ENCODE results near the gene PAQR5.

The PAQR5 gene

GRCh38 chr15:69422336-69422895 is 123.7 kb downstream of the PAQR5 start:
- H2BK5ac ChIP-seq (ENCODE audit: low read depth, low read length, poor library complexity) = no peak overlapping the region
- H3K79me1 ChIP-seq (ENCODE audit: low read length) = no peaks in the 10 kb centered on the region
- no peak overlapping the region for H4K91ac ChIP-seq (ENCODE audit: low read depth, low read length)
- no peak overlapping the region for H2BK12ac ChIP-seq (ENCODE audit: low read length)
- no peak overlapping the region for H3K4me3 ChIP-seq (ENCODE audit: low read depth, low read length)
- H3K79me2 ChIP-seq (ENCODE audit: control insufficient read depth, insufficient read depth, low read length, poor library complexity) = no peaks in the 10 kb centered on the region
- no peak overlapping the region for H2AFZ ChIP-seq (ENCODE audit: insufficient read depth, low read length, poor library complexity)
- H4K8ac ChIP-seq (ENCODE audit: low read depth, low read length) = no peak overlapping the region
- H3K27ac ChIP-seq (ENCODE audit: low read depth, low read length) = no peak overlapping the region
- no CpG with 5 or more reads among the region's 4 CpGs for WGBS (ENCODE audit: extremely low coverage, insufficient coverage, insufficient read length)
- H3K36me3 ChIP-seq (ENCODE audit: control insufficient read depth in 1 of 2, insufficient read depth in 2 of 2, low read length in 2 of 2) = peaks cover 13 to 38% of the 10 kb centered on the region in 2 experiments
- H3K9me3 ChIP-seq (ENCODE audit: insufficient read depth, low read depth, low read length) = no peaks in the 10 kb centered on the region
- H3K9ac ChIP-seq (ENCODE audit: low read length) = no peak overlapping the region
- H3K18ac ChIP-seq (ENCODE audit: low read length) = no peak overlapping the region
- no peak overlapping the region for H4K12ac ChIP-seq (ENCODE audit: low read depth, low read length)
- H3K4me2 ChIP-seq (ENCODE audit: low read length) = no peak overlapping the region
- H2BK120ac ChIP-seq (ENCODE audit: insufficient read depth, low read length, poor library complexity) = no peak overlapping the region
- DNase-seq = no peak
- H3K4ac ChIP-seq (ENCODE audit: low read depth, low read length) = no peak overlapping the region
- no peak overlapping the region for H2AK5ac ChIP-seq (ENCODE audit: low read length)
- no peak overlapping the region for H3K23ac ChIP-seq (ENCODE audit: low read length)
- H3K4me1 ChIP-seq (ENCODE audit: control insufficient read depth in 1 of 2, insufficient read depth in 2 of 2, low read length in 2 of 2) = no peaks in the 10 kb centered on the region
- no peaks in the 10 kb centered on the region for H3K27me3 ChIP-seq (ENCODE audit: insufficient read depth, low read length)
- no peak overlapping the region for H3K14ac ChIP-seq (ENCODE audit: low read length)

- H4K12ac ChIP-seq (ENCODE audit: low read depth, low read length) = no peak overlapping the region
- H2BK120ac ChIP-seq (ENCODE audit: insufficient read depth, low read length, poor library complexity) = no peak overlapping the region
- no peaks in the 10 kb centered on the region for H3K4me1 ChIP-seq (ENCODE audit: control insufficient read depth in 1 of 2, insufficient read depth in 2 of 2, low read length in 2 of 2)
- H3K18ac ChIP-seq (ENCODE audit: low read length) = no peak overlapping the region
- H2BK12ac ChIP-seq (ENCODE audit: low read length) = no peak overlapping the region
- H3K23ac ChIP-seq (ENCODE audit: low read length) = no peak overlapping the region
- no peak overlapping the region for H3K27ac ChIP-seq (ENCODE audit: low read depth, low read length)
- no peak overlapping the region for H2AFZ ChIP-seq (ENCODE audit: insufficient read depth, low read length, poor library complexity)
- H3K9ac ChIP-seq (ENCODE audit: low read length) = no peak overlapping the region
- H3K36me3 ChIP-seq (ENCODE audit: control insufficient read depth in 1 of 2, insufficient read depth in 2 of 2, low read length in 2 of 2) = peaks cover 17 to 32% of the 10 kb centered on the region in 2 experiments
- no peak for DNase-seq
- no peak overlapping the region for H3K4me2 ChIP-seq (ENCODE audit: low read length)
- H2AK5ac ChIP-seq (ENCODE audit: low read length) = no peak overlapping the region
- no peaks in the 10 kb centered on the region for H3K27me3 ChIP-seq (ENCODE audit: insufficient read depth, low read length)
- H3K4ac ChIP-seq (ENCODE audit: low read depth, low read length) = no peak overlapping the region
- H3K9me3 ChIP-seq (ENCODE audit: insufficient read depth, low read depth, low read length) = no peaks in the 10 kb centered on the region
- H3K14ac ChIP-seq (ENCODE audit: low read length) = no peak overlapping the region
- no peaks in the 10 kb centered on the region for H3K79me2 ChIP-seq (ENCODE audit: control insufficient read depth, insufficient read depth, low read length, poor library complexity)
- no peak overlapping the region for H2BK5ac ChIP-seq (ENCODE audit: low read depth, low read length, poor library complexity)
- no peak overlapping the region for H3K4me3 ChIP-seq (ENCODE audit: low read depth, low read length)
- no CpG with 5 or more reads among the region's 2 CpGs for WGBS (ENCODE audit: extremely low coverage, insufficient coverage, insufficient read length)
- H3K79me1 ChIP-seq (ENCODE audit: low read length) = no peaks in the 10 kb centered on the region
- no peak overlapping the region for H4K8ac ChIP-seq (ENCODE audit: low read depth, low read length)
- H4K91ac ChIP-seq (ENCODE audit: low read depth, low read length) = no peak overlapping the region
These were observed 125.3 kb downstream of the PAQR5 start for GRCh38 chr15:69424001-69424400.

- Histone ChIP-seq H2BK120ac (ENCODE audit: insufficient read depth, low read length, poor library complexity) (no peak overlapping the region), H3K14ac (ENCODE audit: low read length) (no peak overlapping the region)
These were observed 126.2 kb downstream of the PAQR5 start for GRCh38 chr15:69424748-69425413.

GRCh38 chr15:69433831-69434230 is 135.1 kb downstream of the PAQR5 start:
- Histone ChIP-seq H3K27me3 (ENCODE audit: insufficient read depth, low read length) (no peaks in the 10 kb centered on the region), H3K9me3 (ENCODE audit: insufficient read depth, low read depth, low read length) (peaks cover 3% of the 10 kb centered on the region), H3K4me2 (ENCODE audit: low read length) (no peak overlapping the region), H4K12ac (ENCODE audit: low read depth, low read length) (no peak overlapping the region), H3K4me3 (ENCODE audit: low read depth, low read length) (no peak overlapping the region), H2BK12ac (ENCODE audit: low read length) (no peak overlapping the region), H3K79me1 (ENCODE audit: low read length) (no peaks in the 10 kb centered on the region), H4K8ac (ENCODE audit: low read depth, low read length) (no peak overlapping the region), H3K4me1 (ENCODE audit: control insufficient read depth in 1 of 2, insufficient read depth in 2 of 2, low read length in 2 of 2) (no peaks in the 10 kb centered on the region), H3K4ac (ENCODE audit: low read depth, low read length) (no peak overlapping the region), H3K18ac (ENCODE audit: low read length) (no peak overlapping the region), H2BK120ac (ENCODE audit: insufficient read depth, low read length, poor library complexity) (no peak overlapping the region), H3K36me3 (ENCODE audit: control insufficient read depth in 1 of 2, insufficient read depth in 2 of 2, low read length in 2 of 2) (peaks cover 26 to 40% of the 10 kb centered on the region in 2 experiments), H3K27ac (ENCODE audit: low read depth, low read length) (no peak overlapping the region), H3K14ac (ENCODE audit: low read length) (no peak overlapping the region), H3K79me2 (ENCODE audit: control insufficient read depth, insufficient read depth, low read length, poor library complexity) (no peaks in the 10 kb centered on the region), H3K9ac (ENCODE audit: low read length) (no peak overlapping the region), H4K91ac (ENCODE audit: low read depth, low read length) (no peak overlapping the region), H2AK5ac (ENCODE audit: low read length) (no peak overlapping the region), H3K23ac (ENCODE audit: low read length) (no peak overlapping the region), H2AFZ (ENCODE audit: insufficient read depth, low read length, poor library complexity) (no peak overlapping the region), H2BK5ac (ENCODE audit: low read depth, low read length, poor library complexity) (no peak overlapping the region)
- WGBS (ENCODE audit: extremely low coverage, insufficient coverage, insufficient read length) = no CpG with 5 or more reads among the region's 1 CpG
- no peak for DNase-seq

More at GRCh38 chr15:69424748-69425413, 126.2 kb downstream of the PAQR5 start:
- no peak overlapping the region for H3K4me3 ChIP-seq (ENCODE audit: low read depth, low read length)
- no peak overlapping the region for H4K8ac ChIP-seq (ENCODE audit: low read depth, low read length)
- H3K79me1 ChIP-seq (ENCODE audit: low read length) = no peaks in the 10 kb centered on the region
- no peak overlapping the region for H3K27ac ChIP-seq (ENCODE audit: low read depth, low read length)
- no peak overlapping the region for H3K9ac ChIP-seq (ENCODE audit: low read length)
- H2AFZ ChIP-seq (ENCODE audit: insufficient read depth, low read length, poor library complexity) = no peak overlapping the region
- no peak overlapping the region for H3K4ac ChIP-seq (ENCODE audit: low read depth, low read length)
- no peak overlapping the region for H2BK12ac ChIP-seq (ENCODE audit: low read length)
- no peak overlapping the region for H4K91ac ChIP-seq (ENCODE audit: low read depth, low read length)
- H4K12ac ChIP-seq (ENCODE audit: low read depth, low read length) = no peak overlapping the region
- no peaks in the 10 kb centered on the region for H3K4me1 ChIP-seq (ENCODE audit: control insufficient read depth in 1 of 2, insufficient read depth in 2 of 2, low read length in 2 of 2)
- H3K23ac ChIP-seq (ENCODE audit: low read length) = no peak overlapping the region
- peaks cover 22 to 36% of the 10 kb centered on the region in 2 experiments for H3K36me3 ChIP-seq (ENCODE audit: control insufficient read depth in 1 of 2, insufficient read depth in 2 of 2, low read length in 2 of 2)
- H3K4me2 ChIP-seq (ENCODE audit: low read length) = no peak overlapping the region
- H3K9me3 ChIP-seq (ENCODE audit: insufficient read depth, low read depth, low read length) = no peaks in the 10 kb centered on the region
- no CpG with 5 or more reads among the region's 1 CpG for WGBS (ENCODE audit: extremely low coverage, insufficient coverage, insufficient read length)
- H3K18ac ChIP-seq (ENCODE audit: low read length) = no peak overlapping the region
- no peaks in the 10 kb centered on the region for H3K79me2 ChIP-seq (ENCODE audit: control insufficient read depth, insufficient read depth, low read length, poor library complexity)
- H2BK5ac ChIP-seq (ENCODE audit: low read depth, low read length, poor library complexity) = no peak overlapping the region
- no peak overlapping the region for H2AK5ac ChIP-seq (ENCODE audit: low read length)
- DNase-seq = no peak
- H3K27me3 ChIP-seq (ENCODE audit: insufficient read depth, low read length) = no peaks in the 10 kb centered on the region

Measured in trophoblast cell (in vitro differentiated cells and primary cell).